OCI-LY3 (cell line): Measurements from ENCODE around the gene AZU1.

Experiments
- H2AFZ ChIP-seq: fragments of 200-600, 300-600 bp; shearing (Covaris generic); 2 replicates; pipeline ENCODE4 v1.6.0; 2014; ENCODE audit warnings: antibody characterized with exemption, low read depth, low read length
- H3K27ac ChIP-seq: fragments of 200-600, 300-600 bp; sonication (generic); 2 replicates; pipeline ENCODE4 v1.5.1; 2014; ENCODE audit warnings: mild to moderate bottlenecking, low read length, moderate library complexity, mixed read lengths
- H3K27me3 ChIP-seq: fragments of 200-600, 300-600 bp; sonication (generic); 2 replicates; pipeline ENCODE4 v1.6.1; 2014; ENCODE audit warnings: low read depth, low read length, mixed read lengths
- H3K36me3 ChIP-seq: fragments of 200-600, 300-600 bp; sonication (generic); replicated peaks from 2 replicates; pipeline ENCODE3; 2014; ENCODE audit warnings: low read depth, low read length, mixed read lengths
- H3K4me1 ChIP-seq: fragments of 300-600, 200-600 bp; sonication (generic); 2 replicates; pipeline ENCODE4 v1.6.1; 2014; ENCODE audit warnings: low read length, mixed read lengths
- H3K4me2 ChIP-seq: fragments of 200-600, 300-600 bp; sonication (generic); 2 replicates; pipeline ENCODE4 v1.6.1; 2014; ENCODE audit warnings: low read length, mixed read lengths
- H3K4me3 ChIP-seq: fragments of 300-600, 200-600 bp; sonication (generic); 2 replicates; pipeline ENCODE4 v1.5.1; 2014; ENCODE audit warnings: antibody characterized with exemption, mild to moderate bottlenecking, low read length, moderate library complexity
- H3K79me2 ChIP-seq: fragments of 300-600, 200-600 bp; shearing (Covaris generic); 2 replicates; pipeline ENCODE4 v1.6.1; 2014; ENCODE audit warnings: mild to moderate bottlenecking, low read length, mixed read lengths
- H3K9ac ChIP-seq: fragments of 300-600, 200-600 bp; shearing (Covaris generic); 2 replicates; pipeline ENCODE4 v1.6.0; 2014; ENCODE audit warnings: mild to moderate bottlenecking, low read length, moderate library complexity
- H3K9me3 ChIP-seq: fragments of 200-600, 300-600 bp; shearing (Covaris generic); 2 replicates; pipeline ENCODE4 v1.6.1; 2014; ENCODE audit warnings: low read length, mixed read lengths; ENCODE audit not compliant: insufficient read depth
- H4K20me1 ChIP-seq: fragments of 200-600, 300-600 bp; sonication (generic); 2 replicates; pipeline ENCODE4 v1.6.1; 2016; ENCODE audit warnings: low read length, mixed read lengths; ENCODE audit not compliant: insufficient read depth
- EZH2phosphoT487 ChIP-seq: fragments of 200-600 bp; shearing (Covaris generic); IDR thresholded peaks from 2 replicates; pipeline ENCODE4 v1.6.1; 2018; ENCODE audit warnings: antibody characterized with exemption, mixed run types, low read depth
- TF ChIP-seq, protein P1 (sequence below): fragments of 200-600, 300-600 bp; sonication (generic); IDR thresholded peaks from 2 replicates; pipeline ENCODE4 v1.5.1; 2014; ENCODE audit warnings: antibody characterized with exemption, low read length, low read depth

AZU1 gene

GRCh38 chr19:850221-850978 lies 22.8 kb downstream of the AZU1 start:
- no peak overlapping the region for H3K27ac ChIP-seq
- H3K9ac ChIP-seq, result no peak overlapping the region
- H3K36me3 ChIP-seq, result no peaks in the 10 kb centered on the region
- peaks cover 21% of the 10 kb centered on the region; the same call in 1 of the 2 replicates for H3K27me3 ChIP-seq
- no peak overlapping the region for H3K4me3 ChIP-seq
- no peak overlapping the region for H2AFZ ChIP-seq
- H3K4me2 ChIP-seq, result no peak overlapping the region
- no peaks in the 10 kb centered on the region for H3K79me2 ChIP-seq
- H4K20me1 ChIP-seq, result no peaks in the 10 kb centered on the region
- H3K9me3 ChIP-seq, result no peaks in the 10 kb centered on the region
- peaks cover 7% of the 10 kb centered on the region for H3K4me1 ChIP-seq
- TF ChIP-seq EZH2phosphoT487, result no peak
- TF ChIP-seq, protein P1, sequence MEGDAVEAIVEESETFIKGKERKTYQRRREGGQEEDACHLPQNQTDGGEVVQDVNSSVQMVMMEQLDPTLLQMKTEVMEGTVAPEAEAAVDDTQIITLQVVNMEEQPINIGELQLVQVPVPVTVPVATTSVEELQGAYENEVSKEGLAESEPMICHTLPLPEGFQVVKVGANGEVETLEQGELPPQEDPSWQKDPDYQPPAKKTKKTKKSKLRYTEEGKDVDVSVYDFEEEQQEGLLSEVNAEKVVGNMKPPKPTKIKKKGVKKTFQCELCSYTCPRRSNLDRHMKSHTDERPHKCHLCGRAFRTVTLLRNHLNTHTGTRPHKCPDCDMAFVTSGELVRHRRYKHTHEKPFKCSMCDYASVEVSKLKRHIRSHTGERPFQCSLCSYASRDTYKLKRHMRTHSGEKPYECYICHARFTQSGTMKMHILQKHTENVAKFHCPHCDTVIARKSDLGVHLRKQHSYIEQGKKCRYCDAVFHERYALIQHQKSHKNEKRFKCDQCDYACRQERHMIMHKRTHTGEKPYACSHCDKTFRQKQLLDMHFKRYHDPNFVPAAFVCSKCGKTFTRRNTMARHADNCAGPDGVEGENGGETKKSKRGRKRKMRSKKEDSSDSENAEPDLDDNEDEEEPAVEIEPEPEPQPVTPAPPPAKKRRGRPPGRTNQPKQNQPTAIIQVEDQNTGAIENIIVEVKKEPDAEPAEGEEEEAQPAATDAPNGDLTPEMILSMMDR, result no peak

- H3K4me3 ChIP-seq, result no peak overlapping the region
- H3K27ac ChIP-seq, result no peak overlapping the region
- no peaks in the 10 kb centered on the region for H3K36me3 ChIP-seq
- H3K79me2 ChIP-seq, result no peaks in the 10 kb centered on the region
- no peaks in the 10 kb centered on the region for H3K9me3 ChIP-seq
- peaks cover 21% of the 10 kb centered on the region; the same call in 1 of the 2 replicates for H3K27me3 ChIP-seq
- no peak for TF ChIP-seq EZH2phosphoT487
- TF ChIP-seq, protein P1, result no peak
- no peaks in the 10 kb centered on the region for H4K20me1 ChIP-seq
- H3K4me2 ChIP-seq, result no peak overlapping the region
- no peak overlapping the region for H2AFZ ChIP-seq
- H3K9ac ChIP-seq, result no peak overlapping the region
- peaks cover 2% of the 10 kb centered on the region; the same call in 1 of the 2 replicates for H3K4me1 ChIP-seq
These were observed 23.3 kb downstream of the AZU1 start for GRCh38 chr19:850979-851335.

DNA sequence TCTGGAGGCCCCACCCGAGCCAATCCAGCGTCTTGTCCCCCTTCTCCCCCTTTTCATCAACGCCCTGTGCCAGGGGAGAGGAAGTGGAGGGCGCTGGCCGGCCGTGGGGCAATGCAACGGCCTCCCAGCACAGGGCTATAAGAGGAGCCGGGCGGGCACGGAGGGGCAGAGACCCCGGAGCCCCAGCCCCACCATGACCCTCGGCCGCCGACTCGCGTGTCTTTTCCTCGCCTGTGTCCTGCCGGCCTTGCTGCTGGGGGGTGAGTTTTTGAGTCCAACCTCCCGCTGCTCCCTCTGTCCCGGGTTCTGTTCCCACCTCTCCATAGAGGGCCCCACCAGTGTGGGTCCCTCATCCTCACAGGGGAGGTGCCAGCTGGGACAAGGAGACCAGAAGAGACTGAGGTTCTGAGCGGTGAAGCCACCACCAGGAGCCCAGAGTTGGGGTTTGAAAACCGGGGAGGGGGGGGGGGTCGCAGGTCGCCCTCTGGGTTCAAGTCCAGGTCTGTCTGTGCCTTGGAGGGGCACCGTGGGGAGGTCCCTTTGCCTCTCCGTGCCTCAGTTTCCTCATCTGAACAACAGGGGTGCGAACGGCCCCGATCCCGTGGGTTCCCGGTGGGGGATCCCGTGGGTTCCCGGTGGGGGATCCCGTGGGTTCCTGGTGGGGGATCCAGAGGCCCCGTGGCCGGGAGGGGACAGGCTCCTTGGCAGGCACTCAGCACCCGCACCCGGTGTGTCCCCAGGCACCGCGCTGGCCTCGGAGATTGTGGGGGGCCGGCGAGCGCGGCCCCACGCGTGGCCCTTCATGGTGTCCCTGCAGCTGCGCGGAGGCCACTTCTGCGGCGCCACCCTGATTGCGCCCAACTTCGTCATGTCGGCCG lies 24.7 kb downstream of the AZU1 start, which contains the start of gene ELANE:
ELANE (plus strand) TSS at position 168 of the 878 bp plus-strand sequence; CDS start at position 194, 26 bp downstream.
- H2AFZ ChIP-seq, result no peak within 1 kb of the TSS
- no peaks in the 10 kb centered on the region; the same call in 1 of the 2 replicates for H3K4me1 ChIP-seq
- no peaks in the 10 kb centered on the region for H4K20me1 ChIP-seq
- H3K36me3 ChIP-seq, result no peaks in the 10 kb centered on the region
- H3K9me3 ChIP-seq, result no peaks in the 10 kb centered on the region
- H3K27ac ChIP-seq, result no peak within 1 kb of the TSS
- no peaks in the 10 kb centered on the region for H3K79me2 ChIP-seq
- H3K4me2 ChIP-seq, result no peak within 1 kb of the TSS
- H3K4me3 ChIP-seq, result no peak within 1 kb of the TSS
- no peak within 1 kb of the TSS for H3K9ac ChIP-seq
- TF ChIP-seq EZH2phosphoT487, result no peak
- TF ChIP-seq, protein P1, result no peak
- peaks cover 21% of the 10 kb centered on the region; the same call in 1 of the 2 replicates for H3K27me3 ChIP-seq
